ENCODE data around the gene ZNF496.

- TF ChIP-seq POLR2AphosphoS5 (IDR thresholded peaks at IDR 0.05; ENCODE audit: insufficient read depth in 1 of 2, low read depth in 1 of 2) = no peak
- TF ChIP-seq CTCF (IDR thresholded peaks at IDR 0.05) = no peak
- TF ChIP-seq POLR2A (IDR thresholded peaks at IDR 0.05) = no peak
These were observed 30.5 kb upstream of the ZNF496 start for GRCh38 chr1:247362153-247362552.
